ENCODE data around the gene PTPRU.

DNA sequence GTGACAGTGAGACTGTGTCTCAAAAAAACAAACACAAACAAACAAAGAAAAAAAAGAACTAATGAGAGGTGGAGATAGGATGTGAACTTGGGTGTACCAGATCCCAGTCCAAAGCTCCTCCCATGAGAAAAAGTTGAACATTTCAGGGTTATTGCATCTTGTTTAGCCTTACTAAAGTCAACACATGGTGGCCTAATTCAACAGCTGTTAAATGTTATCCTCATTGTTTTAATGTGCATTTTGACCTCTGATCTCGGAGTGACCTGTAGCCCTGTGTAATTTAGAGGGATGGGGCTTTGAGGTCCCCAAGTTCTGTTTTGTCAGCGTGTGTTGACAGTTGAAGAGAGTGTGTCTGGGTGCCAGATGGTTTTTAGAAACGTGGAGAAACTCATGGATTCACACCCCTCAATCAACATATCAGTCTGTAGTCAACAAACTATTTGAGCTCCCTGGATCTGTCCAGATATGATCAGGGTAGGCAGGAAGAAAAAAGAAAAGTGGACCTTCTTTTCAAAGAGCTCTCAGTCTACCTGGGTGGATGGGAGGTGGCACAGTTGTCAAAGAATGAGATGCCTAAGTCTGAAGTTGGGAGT lies 34.7 kb downstream of the PTPRU start:
- TF ChIP-seq GATA2 (IDR thresholded peaks at IDR 0.05; ENCODE audit: low read depth, low read length) (no peak), GATA3 (IDR thresholded peaks at IDR 0.05; ENCODE audit: low read depth, low read length) (no peak)
